Measurements from ENCODE around the gene FBRSL1. TPM values are rescaled to one million over a fixed set of nuclear protein-coding genes. Genes with fewer than 3 reads are reported as not detected.

Gene FBRSL1
- total and polyA plus RNA-seq, 2 donors (not counting 3 experiments of a cell fraction or from before 2014, with no cell fraction given): 19.3 to 79.8 TPM

- POLR2A ChIA-PET: no interaction called here
- intact Hi-C loops (cut with micrococcal nuclease) (no loop called here), dilution Hi-C loops (cut with MboI; ENCODE audit: extremely low pct_ligation_motif_present, low sequenced_read_pairs) (no loop called here)
- no peaks in the 10 kb centered on the region for H3K9me1 ChIP-seq (replicated peaks; ENCODE audit: control insufficient read depth, extremely low read depth, insufficient read depth, low read length)
- H3K9ac ChIP-seq (replicated peaks; ENCODE audit: extremely low read depth, insufficient read depth, low read length): no peak overlapping the region
- no peak overlapping the region for H3K4me2 ChIP-seq (ENCODE audit: insufficient read depth, low read length)
- H3K79me2 ChIP-seq (ENCODE audit: control insufficient read depth, insufficient read depth, low read length): peaks cover 62% of the 10 kb centered on the region
- H3K4me3 ChIP-seq (replicated peaks in 1 of 3; ENCODE audit: insufficient read depth in 1 of 3, low read depth in 1 of 3, low read length in 3 of 3): no peak overlapping the region
- H3K36me3 ChIP-seq (ENCODE audit: control insufficient read depth in 2 of 2, extremely low read depth in 1 of 2, insufficient read depth in 2 of 2, low read length in 2 of 2): no peaks in the 10 kb centered on the region
- no peaks in the 10 kb centered on the region for H3K9me3 ChIP-seq (replicated peaks; ENCODE audit: control insufficient read depth, insufficient read depth, low read length)
- peaks cover 15% of the 10 kb centered on the region for H3K4me1 ChIP-seq (ENCODE audit: control insufficient read depth, extremely low read depth, insufficient read depth, low read length)
- CTCF ChIA-PET: no interaction called here
- H3K27me3 ChIP-seq (ENCODE audit: control insufficient read depth in 2 of 2, insufficient read depth in 2 of 2, low read length in 2 of 2): no peaks in the 10 kb centered on the region
- no peak overlapping the region for H3K27ac ChIP-seq (ENCODE audit: insufficient read depth, low read depth, low read length)
- DNase-seq (ENCODE audit: low read depth, low spot score) (no peak), FAIRE-seq (no peak)
- BruUV-seq (replicated peaks): no TSS peak
- H4K20me1 ChIP-seq (replicated peaks; ENCODE audit: control insufficient read depth, extremely low read depth, insufficient read depth, low read length): peaks cover 3% of the 10 kb centered on the region
- no peak overlapping the region for H2AFZ ChIP-seq (ENCODE audit: low read depth, low read length)
- TF ChIP-seq GATA2 (IDR thresholded peaks at IDR 0.05; ENCODE audit: insufficient read depth, insufficient read length, low read depth, low read length) (no peak), CTCF (IDR thresholded peaks at IDR 0.05; ENCODE audit: extremely low read depth in 1 of 2, insufficient read depth in 1 of 2, low read depth in 1 of 2, low read length in 2 of 2) (no peak), POLR2A (IDR thresholded peaks at IDR 0.05; ENCODE audit: low read depth, low read length) (no peak), EZH2 (IDR thresholded peaks at IDR 0.05; ENCODE audit: borderline replicate concordance, low read depth, low read length, severe bottlenecking) (no peak), MYC (IDR thresholded peaks at IDR 0.05; ENCODE audit: low read depth, low read length) (no peak), POLR2AphosphoS5 (IDR thresholded peaks at IDR 0.05; ENCODE audit: insufficient read depth, low read depth, low read length) (no peak), JUN (IDR thresholded peaks at IDR 0.05; ENCODE audit: borderline replicate concordance, insufficient read depth, insufficient read length, low read depth) (no peak), MAX (IDR thresholded peaks at IDR 0.05; ENCODE audit: insufficient read depth, insufficient read length) (no peak), FOS (IDR thresholded peaks at IDR 0.05; ENCODE audit: borderline replicate concordance, insufficient read depth, low read length) (no peak)
Measured at GRCh38 chr12:132493482-132494178, 3.7 kb downstream of the FBRSL1 start.
